Heart right ventricle (tissue), 16 donors: ENCODE measurements around the gene C19orf25. TPM values are rescaled to one million over a fixed set of nuclear protein-coding genes. Genes with fewer than 3 reads are reported as not detected.

Experiments used
- ATAC-seq, 8 donors: fragments of 200-7000 bp; cut with Tn5 transposase; one replicate each; pipeline ENCODE4 v1.9.1; 2020; ENCODE audit warnings: mild to moderate bottlenecking in 8 of 8, moderate library complexity in 8 of 8, moderate number of reproducible peaks in 1 of 8
- DNase-seq, 2 donors: peaks; one replicate each; pipeline ENCODE4 v3.0.0-alpha.2; 2020
- H3K27ac ChIP-seq, 10 donors: fragments of 200-600 bp; sonication (generic) in 2 of 10; one replicate each; pipeline versions ENCODE4 v1.5.0 to v1.8.0; 2020 to 2022; ENCODE audit warnings: mild to moderate bottlenecking in 3 of 10
- H3K27me3 ChIP-seq, 7 donors: fragments of 200-600 bp; one replicate each; pipeline ENCODE4 v1.8.0; 2021 to 2022; ENCODE audit warnings: mild to moderate bottlenecking in 2 of 7
- H3K36me3 ChIP-seq, 9 donors: fragments of 200-600 bp; sonication (generic) in 1 of 9; one replicate each; pipeline versions ENCODE4 v1.5.0 to v1.8.0; 2020 to 2022; ENCODE audit warnings: mild to moderate bottlenecking in 2 of 9
- H3K4me1 ChIP-seq, 9 donors: fragments of 200-600 bp; sonication (generic) in 1 of 9; one replicate each; pipeline versions ENCODE4 v1.5.0 to v1.8.0; 2020 to 2022; ENCODE audit warnings: mild to moderate bottlenecking in 4 of 9
- H3K4me3 ChIP-seq, 10 donors: fragments of 200-600 bp; sonication (generic) in 2 of 10; one replicate each; pipeline versions ENCODE4 v1.5.0 to v1.8.0; 2020 to 2022; ENCODE audit warnings: mild to moderate bottlenecking in 7 of 10, moderate library complexity in 2 of 10
- H3K9me3 ChIP-seq, 11 donors: fragments of 200-600 bp in 10 of 11; sonication (generic) in 2 of 11; one replicate each; pipeline versions ENCODE4 v1.5.0 to v1.8.0; 2013 to 2022; ENCODE audit warnings: mild to moderate bottlenecking in 2 of 11, control low read depth in 1 of 11, moderate library complexity in 1 of 11
- WGBS, 2 donors: extraction: QIAGEN DNeasy Blood & Tissue Kit; methylation state at CpG; one replicate each; pipeline ENCODE4 v1.1.7; 2013; ENCODE audit warnings: inconsistent platforms in 1 of 2; 5-methylcytosine and 5-hydroxymethylcytosine counted together
- intact Hi-C, 10 donors: fragments of 100-400 bp; cut with DNase I; formaldehyde crosslinking; loops; one replicate each; pipeline versions ENCODE4 v1.11.1 to v1.14.2; 2022
- polyA plus RNA-seq, 2 donors: library from polyadenylated mRNA; stranded (reverse); fragments of 200-250 nt; gene quantifications; one replicate each; pipeline ENCODE4 v1.2.3, GENCODE V29; 2013
- total RNA-seq, 10 donors: library from RNA; stranded (reverse); fragmentation: NEBNext Ultra II Directional in 3 of 10; extraction: Animal tissue kit (Norgen Biotek cat#: 25700) in 3 of 10; gene quantifications; one replicate each; pipeline versions ENCODE4 v1.2.1 to v1.2.4, GENCODE V29; 2021 to 2023
- TF ChIP-seq, protein P1 (sequence below), 9 donors: fragments of 200-600 bp; sonication (generic) in 2 of 9; IDR thresholded peaks; one replicate each; pipeline versions ENCODE4 v1.5.0 to v1.8.0; 2021 to 2022; ENCODE audit warnings: antibody characterized with exemption in 9 of 9, mild to moderate bottlenecking in 5 of 9, moderate library complexity in 1 of 9
- donor health status: Arrhythmogenic right ventricular cardiomyopathy.
- donor health status: ischemic (EF 13 %, LVEDD 7.1; RV severe dilation, severe dysfunction).
- donor health status: healthy with polysubstance abuse.
- donor health status: DM: no; HTN: yes; CAD: no.
- donor health status: DM: no; HTN: no; CAD: no.
- donor health status: ischemic (EF 25% LVEDD 6.9; RV normal size, moderate dysfunction).
- donor health status: ischemic (EF 25% LVEDD 5.7; RV mildly dilated, moderate dysfunction).
- donor health status: healthy.
- donor health status: DM: yes; HTN: yes; CAD: no.
- donor health status: Ischemic cardiomyopathy.
- donor health status: ischemic (EF 35%, LVEDD 5.7; RV mildly dilated, moderate dysfunction).
- donor health status: nonischemic (EF 11% LVEDD 7.7; RV severe dilation, severe dysfunction).
- donor health status: DM: yes; HTN: yes; CAD: no.
- donor health status: PGD.
- donor health status: ischemic (EF 29% LVEDD 5.4; RV normal size, mild dysfunction).
- donor health status: nonischemic (EF 23%, LVEDD 6.1; RV moderate dilation, normal function).

C19orf25 gene
- total and polyA plus RNA-seq, 12 donors: 12.7 to 29.8 (median 15.4) TPM

DNA sequence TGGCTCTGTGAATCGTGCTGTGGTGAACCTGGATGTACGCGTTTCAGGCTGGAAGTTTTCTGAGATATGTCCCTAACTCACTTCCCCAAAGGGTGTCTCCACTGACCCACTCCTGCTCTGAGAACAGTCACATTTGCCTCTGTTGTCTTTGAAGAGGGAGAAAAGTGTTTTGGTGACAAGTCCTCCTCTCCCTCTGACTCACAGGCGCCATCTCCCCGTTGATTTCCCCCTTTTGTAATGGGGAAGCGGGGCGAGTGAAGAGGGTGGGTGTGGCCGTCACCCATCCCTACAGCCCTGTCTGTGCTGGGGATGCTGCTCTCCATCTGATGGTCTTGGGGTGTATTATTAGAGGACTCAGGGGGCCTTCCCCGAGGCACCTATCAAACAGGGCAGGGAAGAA is 19.5 kb downstream of the C19orf25 start:
- H3K36me3 ChIP-seq: peaks cover 0 to 18% (median 0%) of the 10 kb centered on the region in 9 donors
- H3K4me1 ChIP-seq: peaks cover 0 to 28% (median 22%) of the 10 kb centered on the region in 9 donors
- H3K27me3 ChIP-seq: peaks cover 22 to 54% (median 37%) of the 10 kb centered on the region in 7 donors
- WGBS, 2 donors: 70 to 80% methylated on average over 9 of the region's 9 CpGs
- H3K9me3 ChIP-seq: no peaks in the 10 kb centered on the region
- DNase-seq (no peak), ATAC-seq (no peak)
- H3K27ac ChIP-seq: no peak overlapping the region
- H3K4me3 ChIP-seq: no peak overlapping the region
- TF ChIP-seq, protein P1, sequence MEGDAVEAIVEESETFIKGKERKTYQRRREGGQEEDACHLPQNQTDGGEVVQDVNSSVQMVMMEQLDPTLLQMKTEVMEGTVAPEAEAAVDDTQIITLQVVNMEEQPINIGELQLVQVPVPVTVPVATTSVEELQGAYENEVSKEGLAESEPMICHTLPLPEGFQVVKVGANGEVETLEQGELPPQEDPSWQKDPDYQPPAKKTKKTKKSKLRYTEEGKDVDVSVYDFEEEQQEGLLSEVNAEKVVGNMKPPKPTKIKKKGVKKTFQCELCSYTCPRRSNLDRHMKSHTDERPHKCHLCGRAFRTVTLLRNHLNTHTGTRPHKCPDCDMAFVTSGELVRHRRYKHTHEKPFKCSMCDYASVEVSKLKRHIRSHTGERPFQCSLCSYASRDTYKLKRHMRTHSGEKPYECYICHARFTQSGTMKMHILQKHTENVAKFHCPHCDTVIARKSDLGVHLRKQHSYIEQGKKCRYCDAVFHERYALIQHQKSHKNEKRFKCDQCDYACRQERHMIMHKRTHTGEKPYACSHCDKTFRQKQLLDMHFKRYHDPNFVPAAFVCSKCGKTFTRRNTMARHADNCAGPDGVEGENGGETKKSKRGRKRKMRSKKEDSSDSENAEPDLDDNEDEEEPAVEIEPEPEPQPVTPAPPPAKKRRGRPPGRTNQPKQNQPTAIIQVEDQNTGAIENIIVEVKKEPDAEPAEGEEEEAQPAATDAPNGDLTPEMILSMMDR (IDR thresholded peaks at IDR 0.05): no peak
- intact Hi-C loops: no loop called here

- Histone ChIP-seq H3K36me3 (peaks cover 0 to 18% (median 0%) of the 10 kb centered on the region in 9 donors), H3K27me3 (peaks cover 28 to 64% (median 49%) of the 10 kb centered on the region in 7 donors), H3K4me1 (peaks cover 7 to 40% (median 33%) of the 10 kb centered on the region in 9 donors), H3K4me3 (no peak overlapping the region), H3K27ac (no peak overlapping the region), H3K9me3 (no peaks in the 10 kb centered on the region)
- no peak for ATAC-seq
- intact Hi-C loops: no loop called here
- 78% methylated on average over 16 of the region's 16 CpGs for WGBS, 2 donors
- TF ChIP-seq, protein P1 (IDR thresholded peaks at IDR 0.05): no peak
- peak in 1 of 2 donors; percentile 6 for DNase-seq
Measured at GRCh38 chr19:1457892-1458291, 21.1 kb downstream of the C19orf25 start.

GRCh38 chr19:1457031-1457739 is 21.8 kb downstream of the C19orf25 start:
- Histone ChIP-seq H3K9me3 (no peaks in the 10 kb centered on the region), H3K4me1 (peaks cover 7 to 42% (median 37%) of the 10 kb centered on the region in 9 donors), H3K27me3 (peaks cover 35 to 71% (median 56%) of the 10 kb centered on the region in 7 donors), H3K36me3 (peaks cover 0 to 18% (median 0%) of the 10 kb centered on the region in 9 donors), H3K4me3 (no peak overlapping the region), H3K27ac (no peak overlapping the region)
- peak in 1 of 2 donors; percentile 10 for DNase-seq
- no peak for ATAC-seq
- WGBS, 2 donors: 11 to 13% methylated on average over 47 to 48 of the region's 48 CpGs
- TF ChIP-seq, protein P1 (IDR thresholded peaks at IDR 0.05): no peak
- intact Hi-C loops: no loop called here

DNA sequence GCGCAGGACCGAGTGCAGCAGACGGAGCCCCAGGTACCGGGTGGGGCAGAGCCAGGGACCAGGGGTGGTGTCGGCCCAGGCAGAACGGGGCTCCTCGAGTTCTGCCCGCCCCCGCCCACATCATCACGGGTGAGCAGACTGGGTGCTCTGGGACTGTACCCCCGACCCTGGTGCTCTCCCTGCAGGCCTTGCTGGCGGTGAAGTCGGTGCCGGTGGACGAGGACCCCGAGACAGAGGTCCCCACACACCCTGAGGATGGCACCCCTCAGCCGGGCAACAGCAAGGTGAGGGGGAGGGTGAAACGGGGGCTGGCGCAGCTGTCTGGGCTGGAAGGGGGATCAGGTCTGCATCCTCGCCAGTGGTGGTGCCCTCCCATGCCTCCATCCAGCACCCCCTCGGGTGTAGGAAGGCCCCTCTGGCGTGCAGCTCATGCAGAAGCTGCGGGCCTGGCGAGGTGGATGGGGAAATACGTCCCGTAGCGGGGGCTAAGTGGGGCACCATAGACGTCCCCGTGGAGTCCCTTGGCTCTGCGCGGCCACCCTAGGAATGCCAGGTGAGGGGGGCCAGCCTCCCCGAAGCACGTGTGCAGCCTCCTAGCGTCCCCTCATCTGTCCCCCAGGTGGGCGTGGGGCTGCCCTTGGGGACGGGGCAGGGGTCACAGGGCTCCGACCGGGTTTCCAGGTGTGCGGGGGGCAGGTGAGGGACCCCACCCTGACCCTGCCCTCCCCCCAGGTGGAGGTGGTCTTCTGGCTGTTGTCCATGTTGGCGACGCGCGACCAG is 22.7 kb downstream of the C19orf25 start:
- no peak overlapping the region for H3K4me3 ChIP-seq
- TF ChIP-seq, protein P1 (IDR thresholded peaks at IDR 0.05): no peak

More for the DNA sequence above, 22.7 kb downstream of the C19orf25 start:
- intact Hi-C loops: no loop called here
- H3K27me3 ChIP-seq: peaks cover 42 to 80% (median 65%) of the 10 kb centered on the region in 7 donors
- H3K4me1 ChIP-seq: peaks cover 7 to 42% (median 37%) of the 10 kb centered on the region in 9 donors
- DNase-seq: peak in 1 of 2 donors; percentile 15
- 25 to 40% methylated on average over 41 to 43 of the region's 43 CpGs for WGBS, 2 donors
- ATAC-seq: peak in 2 of 8 donors; percentile 3 to 5
- H3K27ac ChIP-seq: no peak overlapping the region
- no peaks in the 10 kb centered on the region for H3K9me3 ChIP-seq
- peaks cover 0 to 17% (median 0%) of the 10 kb centered on the region in 9 donors for H3K36me3 ChIP-seq
